Testis (tissue), 3 donors: ENCODE measurements around the gene PDCD10. TPM values are rescaled to one million over a fixed set of nuclear protein-coding genes. Genes with fewer than 3 reads are reported as not detected.

Experiments
- DNase-seq: peaks from one replicate; pipeline ENCODE4 v3.0.0-alpha.2; 2019
- H3K27ac ChIP-seq, 2 donors: fragments of 200-600 bp; sonication (generic); one replicate each; pipeline ENCODE4 v1.5.1; 2019
- H3K27me3 ChIP-seq: fragments of 200-600 bp; sonication (generic); one replicate; pipeline ENCODE4 v1.5.1; 2019
- H3K36me3 ChIP-seq: fragments of 200-600 bp; sonication (generic); one replicate; pipeline ENCODE4 v1.5.1; 2017; ENCODE audit warnings: low read depth; ENCODE audit errors: missing control alignments
- H3K4me1 ChIP-seq: fragments of 200-600 bp; sonication (generic); one replicate; pipeline ENCODE4 v1.5.1; 2019
- H3K4me3 ChIP-seq, 2 donors: fragments of 200-600 bp; sonication (generic); one replicate each; pipeline ENCODE4 v1.5.1; 2017 to 2019
- H3K9me3 ChIP-seq: fragments of 200-600 bp; sonication (generic); one replicate; pipeline ENCODE4 v1.5.1; 2017
- CTCF ChIP-seq, 3 experiments: fragments of 450-650 bp in 2 of 3; fragments of 200-600 bp in 1 of 3; sonication (generic) in 1 of 3; IDR thresholded peaks; one replicate each; pipeline ENCODE4 v1.5.1; 2016 to 2019; ENCODE audit warnings: antibody characterized with exemption in 3 of 3, mild to moderate bottlenecking in 2 of 3, moderate library complexity in 1 of 3
- POLR2A ChIP-seq: fragments of 450-650 bp; IDR thresholded peaks from one replicate; pipeline ENCODE4 v1.6.1; 2017; ENCODE audit warnings: antibody characterized with exemption, mild to moderate bottlenecking, moderate library complexity
- WGBS, 2 donors: methylation state at CpG; one replicate each; pipeline ENCODE4 v1.1.5; 2018; 5-methylcytosine and 5-hydroxymethylcytosine counted together
- intact Hi-C: fragments of 100-400 bp; cut with DNase I; formaldehyde crosslinking; loops from one replicate; pipeline ENCODE4 v1.15.1; 2023; ENCODE audit warnings: low total_unique reads
- polyA plus RNA-seq: library from polyadenylated mRNA; stranded (reverse); fragments of 350-450 nt; fragmentation: Illumina TruSeq; extraction: RNeasy Lipid Tissue Mini Kit (QIAGEN cat#74804); gene quantifications from one replicate; pipeline ENCODE4 v1.2.3, GENCODE V29; 2014; ENCODE audit warnings: low read depth, low replicate concordance; ENCODE audit not compliant: insufficient read depth
- total RNA-seq, 2 donors: library from RNA; depleted of rRNA; stranded (reverse); fragments of >200 nt; gene quantifications; one replicate each; pipeline ENCODE4 v1.2.3, GENCODE V29; 2016

Gene PDCD10
- total and polyA plus RNA-seq, 3 donors from 2014 or later: 59.4 to 64.7 (median 62.8) TPM

DNA sequence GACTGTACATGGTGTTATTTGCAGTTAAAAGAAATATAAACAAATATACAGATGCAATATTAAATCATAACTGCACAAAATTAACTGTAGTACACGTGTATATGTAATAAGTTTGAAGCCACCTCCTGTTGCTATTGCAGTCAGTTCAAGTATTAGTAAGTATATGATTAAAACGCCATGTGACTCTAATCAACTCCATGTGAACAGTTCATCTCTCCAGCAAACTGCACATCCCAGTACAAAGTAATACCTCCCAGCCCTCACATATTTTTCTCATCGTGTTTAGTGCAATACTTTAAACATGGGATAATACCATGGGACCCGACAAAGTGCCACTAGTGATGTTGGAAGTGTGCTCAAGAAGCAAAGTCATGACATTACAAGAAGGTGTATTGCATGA lies 34.6 kb downstream of the PDCD10 start:
- intact Hi-C loops: no loop called here
- H3K9me3 ChIP-seq: no peaks in the 10 kb centered on the region
- no peaks in the 10 kb centered on the region for H3K27me3 ChIP-seq
- H3K36me3 ChIP-seq: no peaks in the 10 kb centered on the region
- H3K27ac ChIP-seq: no peak overlapping the region
- DNase-seq: no peak
- no peaks in the 10 kb centered on the region for H3K4me1 ChIP-seq
- no peak overlapping the region for H3K4me3 ChIP-seq
- TF ChIP-seq POLR2A (no peak), CTCF (IDR thresholded peaks at IDR 0.05) (no peak)
- WGBS, 2 donors: 90 to 92% methylated on average over 4 of the region's 4 CpGs

DNA sequence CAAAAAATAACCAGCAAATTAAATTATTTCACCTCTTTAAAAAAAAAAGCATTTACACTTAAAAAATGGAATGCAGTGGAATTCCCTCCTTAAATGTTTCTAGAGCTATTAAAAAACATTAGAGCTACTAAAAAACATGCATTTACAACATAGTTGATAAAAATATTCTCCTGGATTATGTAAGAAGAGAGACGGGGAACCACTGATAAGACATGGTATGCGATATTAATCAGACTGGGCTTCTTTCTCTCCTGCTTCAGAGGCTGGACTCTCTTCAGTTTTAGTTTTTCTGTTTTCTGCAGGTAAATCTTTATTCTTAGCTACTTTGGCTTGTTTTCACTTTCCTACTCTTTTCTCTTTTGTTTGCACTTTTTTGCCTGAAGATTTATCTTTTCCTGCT lies 40.6 kb downstream of the PDCD10 start:
- DNase-seq: no peak
- intact Hi-C loops: no loop called here
- Histone ChIP-seq H3K36me3 (no peaks in the 10 kb centered on the region), H3K4me1 (no peaks in the 10 kb centered on the region), H3K27ac (no peak overlapping the region), H3K4me3 (no peak overlapping the region), H3K9me3 (no peaks in the 10 kb centered on the region), H3K27me3 (no peaks in the 10 kb centered on the region)
- WGBS, 2 donors: 90 to 92% methylated on average over 2 of the region's 2 CpGs
- TF ChIP-seq CTCF (IDR thresholded peaks at IDR 0.05) (no peak), POLR2A (no peak)

DNA sequence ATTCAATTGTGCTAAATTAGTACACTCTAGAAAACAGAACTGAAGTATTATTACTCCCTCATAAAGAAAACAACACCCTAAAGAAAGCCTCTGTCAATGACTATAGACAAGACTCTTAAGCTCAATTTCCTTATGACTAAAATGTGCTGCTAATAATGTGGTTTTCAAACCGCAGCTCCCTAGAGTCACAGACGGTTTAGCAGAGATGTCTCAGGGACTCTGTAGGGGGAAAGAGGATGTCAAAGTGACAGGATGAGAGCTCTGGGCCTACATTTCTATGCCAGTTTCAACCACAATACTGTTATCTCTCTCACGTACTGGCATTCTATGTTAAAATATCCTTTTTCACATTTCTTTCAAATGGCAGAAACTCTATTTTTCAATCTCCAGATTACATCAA lies 43.3 kb downstream of the PDCD10 start:
- intact Hi-C loops: no loop called here
- TF ChIP-seq POLR2A (no peak), CTCF (IDR thresholded peaks at IDR 0.05) (no peak)
- no peak overlapping the region for H3K27ac ChIP-seq
- H3K36me3 ChIP-seq: no peaks in the 10 kb centered on the region
- no peaks in the 10 kb centered on the region for H3K4me1 ChIP-seq
- H3K4me3 ChIP-seq: no peak overlapping the region
- 63 to 76% methylated on average over 3 of the region's 3 CpGs for WGBS, 2 donors
- DNase-seq: no peak
- H3K27me3 ChIP-seq: no peaks in the 10 kb centered on the region
- no peaks in the 10 kb centered on the region for H3K9me3 ChIP-seq

DNA sequence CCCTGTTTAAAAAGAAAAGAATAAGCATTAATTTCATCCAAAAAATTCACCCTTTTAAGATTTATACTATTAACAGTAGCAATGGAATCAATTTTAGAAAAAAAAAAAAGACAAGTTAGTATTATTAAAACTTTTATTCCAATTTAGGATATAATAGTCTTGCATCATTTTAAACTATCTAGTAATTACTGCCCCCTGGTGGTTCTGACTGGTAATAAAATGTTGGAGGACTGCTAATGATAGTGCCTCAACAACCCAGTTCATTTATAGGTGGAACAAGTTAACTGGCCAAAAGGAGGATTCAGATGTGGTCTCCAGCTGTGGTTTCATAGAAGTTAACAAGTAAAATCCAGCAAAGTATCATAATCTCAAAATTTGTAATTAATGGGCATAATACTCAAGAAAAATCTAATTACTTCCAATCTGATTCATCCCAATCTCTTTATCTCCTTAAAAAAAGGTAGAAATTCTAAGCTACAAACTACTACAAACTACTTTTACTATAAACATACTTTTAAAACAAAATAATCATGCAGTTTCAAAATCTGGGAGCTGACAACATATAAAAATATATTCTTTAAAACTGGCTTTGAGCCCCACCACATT lies 50.2 kb downstream of the PDCD10 start:
- H3K27me3 ChIP-seq: no peaks in the 10 kb centered on the region
- no peaks in the 10 kb centered on the region for H3K9me3 ChIP-seq
- TF ChIP-seq POLR2A (no peak), CTCF (IDR thresholded peaks at IDR 0.05) (peak; percentile 59 to 95 (median 60))
- no peak overlapping the region for H3K27ac ChIP-seq
- H3K4me1 ChIP-seq: no peaks in the 10 kb centered on the region
- intact Hi-C loops: no loop called here
- peak; percentile 79 for DNase-seq
- no peak overlapping the region for H3K4me3 ChIP-seq
- H3K36me3 ChIP-seq: no peaks in the 10 kb centered on the region

DNA sequence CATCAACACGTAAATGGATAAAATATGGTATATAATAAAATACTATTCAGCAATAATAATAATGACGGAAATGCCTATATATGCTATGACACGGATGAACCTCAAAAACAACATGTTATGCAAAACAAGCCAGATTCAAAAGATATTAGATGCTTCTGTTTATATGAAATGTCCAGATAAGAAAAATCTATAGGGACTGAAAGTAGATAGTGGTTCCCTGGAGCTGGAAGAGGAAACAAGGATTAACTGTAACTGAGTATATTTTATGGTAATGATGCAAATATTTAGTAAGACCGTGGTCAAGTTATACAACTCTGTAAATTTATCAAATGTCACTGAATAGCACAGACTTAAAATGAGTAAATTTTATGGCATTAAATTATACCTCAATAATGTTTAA lies 55.2 kb downstream of the PDCD10 start:
- H3K27me3 ChIP-seq: no peaks in the 10 kb centered on the region
- no peaks in the 10 kb centered on the region for H3K9me3 ChIP-seq
- H3K27ac ChIP-seq: no peak overlapping the region
- TF ChIP-seq CTCF (IDR thresholded peaks at IDR 0.05): no peak
- no peak for TF ChIP-seq POLR2A
- peaks cover 5% of the 10 kb centered on the region for H3K36me3 ChIP-seq
- H3K4me1 ChIP-seq: no peaks in the 10 kb centered on the region
- DNase-seq: no peak
- no peak overlapping the region for H3K4me3 ChIP-seq
- WGBS, 2 donors: 94 to 97% methylated on average over 4 of the region's 4 CpGs
- intact Hi-C loops: no loop called here
